Omental fat pad (tissue), 4 donors: ENCODE data around the gene CNPY1. TPM values are rescaled to one million over a fixed set of nuclear protein-coding genes. Genes with fewer than 3 reads are reported as not detected.

Experiments
- ATAC-seq: fragments of 150-250 bp; one replicate; pipeline ENCODE4 v1.9.1; 2016; ENCODE audit warnings: mild to moderate bottlenecking, moderate library complexity; ENCODE audit not compliant: low FRiP score
- DNase-seq: peaks from one replicate; pipeline ENCODE4 v3.0.0-alpha.2; 2019; ENCODE audit warnings: low spot score
- total RNA-seq, 4 donors: library from RNA; depleted of rRNA; stranded (reverse); fragments of >200 nt; gene quantifications; one replicate each; pipeline ENCODE4 v1.1.0, GENCODE V29; 2016
- TF ChIP-seq, protein P1 (sequence below), 3 donors: fragments of 450-650 bp; IDR thresholded peaks; one replicate each; pipeline ENCODE4 v1.5.1; 2016 to 2017; ENCODE audit warnings: antibody characterized with exemption in 3 of 3, mild to moderate bottlenecking in 3 of 3, moderate library complexity in 2 of 3

Gene CNPY1
- total RNA-seq, 4 donors from 2014 or later = not detected

DNA sequence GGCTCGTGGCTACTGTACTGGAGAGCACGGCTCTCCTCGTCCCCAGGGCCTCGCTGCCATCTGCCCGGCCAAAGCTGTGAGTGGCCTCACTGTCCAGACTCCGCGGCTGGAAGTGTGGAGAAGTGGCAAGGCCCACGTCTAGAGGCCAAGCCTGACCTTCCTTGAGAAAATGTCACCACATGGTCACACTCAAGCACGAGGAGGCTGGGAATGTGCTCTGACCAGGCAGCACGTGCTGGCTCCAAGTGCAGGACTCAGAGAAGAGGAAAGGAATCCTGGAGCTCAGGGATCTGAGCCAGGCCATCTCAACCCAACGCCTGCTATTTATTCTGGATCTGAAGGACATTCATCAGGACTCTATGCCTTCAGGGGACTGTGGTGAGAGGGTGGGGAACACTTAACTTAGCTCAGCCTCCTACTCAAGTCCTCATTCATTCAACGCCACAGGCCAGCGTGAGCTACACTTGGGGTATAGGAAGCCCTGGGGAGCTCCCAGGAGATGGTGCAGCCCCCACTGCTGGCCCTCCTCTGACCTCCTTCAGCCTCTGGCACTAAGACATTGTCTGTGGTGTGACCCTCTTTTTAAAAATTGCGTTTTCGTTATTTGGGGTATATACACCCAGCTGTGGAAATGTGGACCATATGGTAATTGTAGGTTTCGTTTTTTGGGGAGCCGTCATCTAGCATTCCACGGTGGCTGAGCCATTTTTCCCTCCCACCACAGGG, 59.4 kb downstream of the CNPY1 start:
- ATAC-seq (no peak), DNase-seq (no peak)
- TF ChIP-seq, protein P1, sequence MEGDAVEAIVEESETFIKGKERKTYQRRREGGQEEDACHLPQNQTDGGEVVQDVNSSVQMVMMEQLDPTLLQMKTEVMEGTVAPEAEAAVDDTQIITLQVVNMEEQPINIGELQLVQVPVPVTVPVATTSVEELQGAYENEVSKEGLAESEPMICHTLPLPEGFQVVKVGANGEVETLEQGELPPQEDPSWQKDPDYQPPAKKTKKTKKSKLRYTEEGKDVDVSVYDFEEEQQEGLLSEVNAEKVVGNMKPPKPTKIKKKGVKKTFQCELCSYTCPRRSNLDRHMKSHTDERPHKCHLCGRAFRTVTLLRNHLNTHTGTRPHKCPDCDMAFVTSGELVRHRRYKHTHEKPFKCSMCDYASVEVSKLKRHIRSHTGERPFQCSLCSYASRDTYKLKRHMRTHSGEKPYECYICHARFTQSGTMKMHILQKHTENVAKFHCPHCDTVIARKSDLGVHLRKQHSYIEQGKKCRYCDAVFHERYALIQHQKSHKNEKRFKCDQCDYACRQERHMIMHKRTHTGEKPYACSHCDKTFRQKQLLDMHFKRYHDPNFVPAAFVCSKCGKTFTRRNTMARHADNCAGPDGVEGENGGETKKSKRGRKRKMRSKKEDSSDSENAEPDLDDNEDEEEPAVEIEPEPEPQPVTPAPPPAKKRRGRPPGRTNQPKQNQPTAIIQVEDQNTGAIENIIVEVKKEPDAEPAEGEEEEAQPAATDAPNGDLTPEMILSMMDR (IDR thresholded peaks at IDR 0.05) = no peak

DNA sequence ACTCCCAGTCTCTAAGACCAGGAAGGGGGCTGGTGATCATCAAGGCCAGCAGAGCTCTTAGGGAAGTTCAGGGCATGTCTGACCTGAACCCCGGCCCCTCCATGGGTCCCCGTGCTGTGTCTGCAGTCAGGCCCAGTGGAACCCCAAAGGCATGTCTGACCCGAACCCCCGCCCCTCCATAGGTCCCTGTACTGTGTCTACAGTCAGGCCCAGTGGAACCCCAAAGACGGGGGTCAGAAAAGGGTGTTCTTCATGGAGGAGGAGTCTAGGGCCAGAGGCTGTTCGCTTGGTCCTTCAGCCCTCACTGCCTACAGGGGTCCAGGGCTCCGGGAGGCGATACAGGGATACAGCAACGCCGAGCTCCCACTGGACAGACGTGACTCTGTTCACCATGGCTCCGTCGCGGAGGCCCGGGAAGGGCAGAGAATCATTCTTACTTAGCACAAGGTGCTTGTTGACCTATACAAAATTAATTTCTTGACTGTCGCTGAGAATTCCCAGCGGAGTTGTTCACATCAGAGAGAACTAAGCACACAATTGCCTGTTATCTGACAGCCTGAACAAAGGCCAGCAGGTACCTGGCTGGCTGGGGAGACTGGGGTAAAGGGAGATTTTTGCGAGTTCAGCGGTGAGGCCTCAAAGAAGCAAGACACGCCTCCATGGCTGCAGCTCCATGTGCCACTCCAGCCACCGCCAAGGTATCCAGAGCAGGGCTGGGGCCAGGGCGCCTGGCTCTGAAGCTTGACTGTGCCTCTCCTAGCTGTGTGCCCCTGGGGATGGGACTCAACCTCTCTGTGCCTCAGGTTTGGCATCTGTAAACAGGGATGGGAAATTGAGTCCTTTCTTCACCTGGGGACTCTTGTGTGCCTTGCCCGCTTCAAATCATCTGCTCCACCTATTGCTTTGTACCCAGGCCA, 61.6 kb downstream of the CNPY1 start:
- DNase-seq (no peak), ATAC-seq (no peak)
- TF ChIP-seq, protein P1 (IDR thresholded peaks at IDR 0.05) = no peak

DNA sequence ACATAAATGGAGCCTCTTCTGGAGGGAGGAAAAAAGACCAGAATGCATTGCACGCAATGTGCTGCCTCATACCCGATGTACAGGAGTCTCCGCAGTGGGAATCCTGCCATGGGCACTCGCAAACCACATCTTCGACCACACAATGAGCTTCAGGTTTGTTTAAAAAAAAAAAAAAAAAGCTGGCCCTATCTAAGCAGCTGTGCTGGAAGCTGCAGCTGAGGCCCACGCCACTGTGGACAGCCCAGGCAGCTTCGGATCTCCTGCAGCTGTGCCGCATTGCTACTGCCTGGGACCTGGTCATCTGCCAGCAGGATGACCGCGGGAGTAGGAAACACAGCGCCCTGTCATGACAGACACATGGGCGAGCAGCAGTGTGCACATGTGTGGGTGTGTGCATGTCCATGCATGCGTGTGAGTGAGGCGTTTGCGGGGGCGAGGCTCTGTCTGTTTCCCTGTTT, 62.5 kb downstream of the CNPY1 start:
- DNase-seq (no peak), ATAC-seq (no peak)
- TF ChIP-seq, protein P1 (IDR thresholded peaks at IDR 0.05) = no peak

DNA sequence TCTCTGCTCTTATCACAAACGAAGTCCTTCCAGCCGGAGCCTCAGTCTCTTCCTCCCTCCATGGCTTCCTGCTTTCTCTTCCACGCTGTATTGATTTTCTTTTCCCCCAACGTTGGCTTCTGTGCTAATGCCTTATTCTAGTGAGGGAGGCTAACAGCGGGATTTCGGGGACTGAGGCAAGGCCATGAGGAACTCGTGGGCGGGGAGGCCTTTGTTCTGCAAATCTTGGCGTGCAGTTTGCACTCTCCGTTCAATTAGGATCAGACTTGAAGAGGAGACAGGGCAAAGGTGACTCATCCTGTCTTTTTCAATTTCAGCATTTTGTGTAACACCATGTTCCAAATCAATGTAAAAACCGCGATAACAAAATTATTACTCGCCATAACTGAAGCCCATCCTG, 63.1 kb downstream of the CNPY1 start:
- TF ChIP-seq, protein P1 (IDR thresholded peaks at IDR 0.05) = no peak
- DNase-seq (no peak), ATAC-seq (no peak)

DNA sequence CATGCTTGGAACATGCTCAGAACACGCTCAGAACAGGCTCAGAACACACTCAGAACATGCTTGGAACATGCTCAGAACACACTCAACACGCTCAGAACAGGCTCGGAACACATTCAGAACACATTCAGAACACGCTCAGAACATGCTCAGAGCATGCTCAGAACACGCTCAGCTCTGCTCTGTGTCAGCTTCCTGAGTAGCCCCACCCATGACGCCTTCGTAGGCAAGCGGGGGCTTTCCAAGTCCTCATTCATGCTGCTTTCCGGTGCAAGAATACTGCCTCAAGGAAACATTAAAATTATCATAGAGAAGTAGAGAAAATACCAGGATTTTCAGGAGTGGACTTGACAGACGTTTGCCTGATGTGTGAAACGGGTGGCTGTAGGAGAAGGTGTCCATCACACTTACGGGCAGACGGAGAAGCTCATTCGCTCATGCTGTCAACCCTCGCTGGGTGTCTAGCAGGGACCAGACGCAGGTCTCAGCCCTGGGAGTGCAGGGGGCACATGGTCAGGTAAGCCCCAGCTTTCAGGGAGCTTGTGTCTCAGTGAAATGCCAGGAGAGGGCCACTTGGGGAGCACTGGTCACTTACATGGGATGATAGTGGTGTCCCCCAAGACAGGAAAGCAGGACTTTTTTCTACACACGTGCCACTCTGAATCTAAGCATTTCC, 63.7 kb downstream of the CNPY1 start:
- no peak for DNase-seq
- TF ChIP-seq, protein P1 (IDR thresholded peaks at IDR 0.05) = no peak
- no peak for ATAC-seq

DNA sequence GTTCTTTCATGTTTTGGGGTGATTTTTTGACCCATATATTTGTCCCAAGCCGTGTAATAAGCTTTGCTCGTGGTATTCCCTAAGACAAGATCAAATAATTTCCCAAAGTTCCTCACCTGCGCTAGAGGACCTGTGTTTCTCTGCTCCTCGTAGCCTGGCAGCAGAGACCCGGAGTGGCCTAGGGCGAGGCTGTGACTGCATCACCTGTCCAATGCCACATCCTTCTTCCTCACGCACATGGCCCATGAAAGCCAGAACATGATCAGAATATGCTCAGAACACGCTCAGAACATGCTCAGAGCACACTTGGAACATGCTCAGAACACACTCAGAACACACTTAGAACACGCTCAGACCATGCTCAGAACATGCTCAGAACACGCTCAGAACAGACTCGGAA, 64.6 kb downstream of the CNPY1 start:
- no peak for ATAC-seq
- DNase-seq = no peak
- TF ChIP-seq, protein P1 (IDR thresholded peaks at IDR 0.05) = no peak
